ENCODE data around the gene HIC2.
"Not testable (repeated sequence)": the region's sequence is repeated elsewhere in the genome, so short reads cannot be mapped to it uniquely, and the experiment has no call there.

GRCh38 chr22:21473664-21474063 is 56.5 kb downstream of the HIC2 start:
- not testable (repeated sequence) for TF ChIP-seq CTCF, POLR2A, EP300 (IDR thresholded peaks at IDR 0.05)
